Colonic mucosa (tissue), 4 donors: Measurements from ENCODE around the gene MDM4. TPM values are rescaled to one million over a fixed set of nuclear protein-coding genes. Genes with fewer than 3 reads are reported as not detected.

ENCODE experiments used
- DNase-seq: peaks from one replicate; pipeline ENCODE4 v3.0.0-alpha.2; 2020
- H3K27ac ChIP-seq: fragments of 200-600 bp; one replicate; pipeline ENCODE4 v1.8.0; 2021
- H3K27me3 ChIP-seq: fragments of 200-600 bp; one replicate; pipeline ENCODE4 v1.8.0; 2021
- H3K36me3 ChIP-seq: fragments of 200-600 bp; one replicate; pipeline ENCODE4 v1.8.0; 2021
- H3K4me1 ChIP-seq: fragments of 200-600 bp; one replicate; pipeline ENCODE4 v1.8.0; 2021; ENCODE audit warnings: mild to moderate bottlenecking
- H3K4me3 ChIP-seq: fragments of 200-600 bp; one replicate; pipeline ENCODE4 v1.8.0; 2021
- H3K9ac ChIP-seq, 2 donors: one replicate each; pipeline ENCODE4 v1.7.0; 2013; ENCODE audit warnings: control low read depth in 2 of 2, low read depth in 2 of 2, low read length in 2 of 2
- H3K9me3 ChIP-seq: fragments of 200-600 bp; one replicate; pipeline ENCODE4 v1.8.0; 2021
- intact Hi-C: fragments of 100-400 bp; cut with DNase I; formaldehyde crosslinking; loops from one replicate; pipeline ENCODE4 v1.14.1; 2022
- total RNA-seq, 2 donors: library from RNA; stranded (reverse); fragmentation: NEBNext Ultra II Directional in 1 of 2; extraction: Animal tissue kit (Norgen Biotek cat#: 25700) in 1 of 2; gene quantifications; one replicate each; pipeline ENCODE4 v1.2.1, GENCODE V29; 2021
- TF ChIP-seq, protein P1 (sequence below): fragments of 200-600 bp; IDR thresholded peaks from one replicate; pipeline ENCODE4 v1.8.0; 2022; ENCODE audit warnings: antibody characterized with exemption, mild to moderate bottlenecking
- donor health status: healthy.
- donor health status: DM: no; HTN: no; CAD: no.
- donor health status: DM: no; HTN: no; CAD: no.

MDM4 gene
- total RNA-seq, 2 donors from 2014 or later: 43.7 to 49.8 TPM

DNA sequence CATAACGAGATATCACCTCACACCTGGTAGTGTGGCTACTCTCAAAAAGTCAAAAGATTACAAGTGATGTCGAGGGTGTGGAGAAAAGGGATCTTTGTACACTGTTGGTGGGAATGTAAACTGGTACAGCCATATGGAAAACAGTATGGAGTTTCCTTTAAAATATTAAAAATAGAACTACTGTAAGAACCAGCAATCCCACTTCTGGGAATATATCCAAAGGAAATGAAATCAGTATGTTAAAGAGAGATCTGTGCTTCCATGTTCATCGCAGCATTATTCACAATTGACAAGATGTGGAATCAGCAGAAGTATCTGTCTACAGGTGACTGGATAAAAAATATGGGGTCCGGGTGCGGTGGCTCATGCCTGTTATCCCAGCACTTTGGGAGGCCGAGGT is 14.0 kb upstream of the MDM4 start:
- TF ChIP-seq, protein P1, sequence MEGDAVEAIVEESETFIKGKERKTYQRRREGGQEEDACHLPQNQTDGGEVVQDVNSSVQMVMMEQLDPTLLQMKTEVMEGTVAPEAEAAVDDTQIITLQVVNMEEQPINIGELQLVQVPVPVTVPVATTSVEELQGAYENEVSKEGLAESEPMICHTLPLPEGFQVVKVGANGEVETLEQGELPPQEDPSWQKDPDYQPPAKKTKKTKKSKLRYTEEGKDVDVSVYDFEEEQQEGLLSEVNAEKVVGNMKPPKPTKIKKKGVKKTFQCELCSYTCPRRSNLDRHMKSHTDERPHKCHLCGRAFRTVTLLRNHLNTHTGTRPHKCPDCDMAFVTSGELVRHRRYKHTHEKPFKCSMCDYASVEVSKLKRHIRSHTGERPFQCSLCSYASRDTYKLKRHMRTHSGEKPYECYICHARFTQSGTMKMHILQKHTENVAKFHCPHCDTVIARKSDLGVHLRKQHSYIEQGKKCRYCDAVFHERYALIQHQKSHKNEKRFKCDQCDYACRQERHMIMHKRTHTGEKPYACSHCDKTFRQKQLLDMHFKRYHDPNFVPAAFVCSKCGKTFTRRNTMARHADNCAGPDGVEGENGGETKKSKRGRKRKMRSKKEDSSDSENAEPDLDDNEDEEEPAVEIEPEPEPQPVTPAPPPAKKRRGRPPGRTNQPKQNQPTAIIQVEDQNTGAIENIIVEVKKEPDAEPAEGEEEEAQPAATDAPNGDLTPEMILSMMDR: no peak
- no peak overlapping the region for H3K27ac ChIP-seq
- H3K9ac ChIP-seq: no peak overlapping the region
- H3K4me1 ChIP-seq: no peaks in the 10 kb centered on the region
- no peak for DNase-seq
- H3K9me3 ChIP-seq: no peaks in the 10 kb centered on the region
- no peak overlapping the region for H3K4me3 ChIP-seq
- no peaks in the 10 kb centered on the region for H3K27me3 ChIP-seq
- intact Hi-C loops: loop anchor here (2.0 to 5.0 kb wide), 2 partner anchors 55 to 70 kb away; no protein-coding TSS in a partner anchor
- no peaks in the 10 kb centered on the region for H3K36me3 ChIP-seq

DNA sequence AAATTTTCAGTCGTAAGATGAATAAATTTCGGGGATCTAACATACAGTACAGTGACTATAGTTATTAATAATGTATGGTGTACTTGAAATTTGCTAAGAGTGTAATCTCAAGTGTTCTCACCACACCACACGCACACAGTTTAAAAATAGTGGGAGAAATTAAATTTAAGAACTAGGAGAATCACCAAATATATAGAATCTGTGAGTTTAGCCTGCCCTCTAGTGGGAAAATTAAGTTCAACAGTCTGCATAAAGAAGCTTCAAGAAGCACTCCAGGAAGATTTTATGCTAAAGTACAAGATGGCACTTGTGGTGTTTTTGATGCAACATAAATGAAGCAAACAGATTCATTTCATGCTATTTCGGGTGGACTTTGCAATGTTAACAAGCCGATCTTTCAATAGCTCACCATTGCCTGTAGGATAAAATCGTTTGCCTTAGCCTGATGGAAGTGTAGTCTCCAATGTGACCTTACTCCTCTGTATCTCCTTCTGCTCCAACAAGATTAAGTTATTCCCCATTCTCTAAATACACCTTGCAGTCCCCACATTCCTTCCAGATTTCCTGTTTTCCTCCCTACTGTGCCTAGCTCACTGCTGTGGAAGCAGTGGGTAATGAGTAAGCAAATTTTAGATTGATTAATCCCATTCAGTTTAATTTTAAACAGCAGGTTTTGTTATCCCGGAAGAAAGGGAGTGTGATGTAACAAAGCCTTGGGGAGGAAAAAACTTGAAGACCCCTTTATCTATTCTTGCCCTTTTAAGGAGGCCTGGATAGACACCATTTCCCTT is 12.9 kb upstream of the MDM4 start:
- peak; percentile 61 for DNase-seq
- Histone ChIP-seq H3K4me1 (no peaks in the 10 kb centered on the region), H3K27ac (no peak overlapping the region), H3K9me3 (no peaks in the 10 kb centered on the region), H3K36me3 (no peaks in the 10 kb centered on the region), H3K4me3 (no peak overlapping the region), H3K9ac (no peak overlapping the region), H3K27me3 (no peaks in the 10 kb centered on the region)
- intact Hi-C loops: loop anchor here (2.0 to 5.0 kb wide), 2 partner anchors 57 to 71 kb away; no protein-coding TSS in a partner anchor
- TF ChIP-seq, protein P1: peak; percentile 78

DNA sequence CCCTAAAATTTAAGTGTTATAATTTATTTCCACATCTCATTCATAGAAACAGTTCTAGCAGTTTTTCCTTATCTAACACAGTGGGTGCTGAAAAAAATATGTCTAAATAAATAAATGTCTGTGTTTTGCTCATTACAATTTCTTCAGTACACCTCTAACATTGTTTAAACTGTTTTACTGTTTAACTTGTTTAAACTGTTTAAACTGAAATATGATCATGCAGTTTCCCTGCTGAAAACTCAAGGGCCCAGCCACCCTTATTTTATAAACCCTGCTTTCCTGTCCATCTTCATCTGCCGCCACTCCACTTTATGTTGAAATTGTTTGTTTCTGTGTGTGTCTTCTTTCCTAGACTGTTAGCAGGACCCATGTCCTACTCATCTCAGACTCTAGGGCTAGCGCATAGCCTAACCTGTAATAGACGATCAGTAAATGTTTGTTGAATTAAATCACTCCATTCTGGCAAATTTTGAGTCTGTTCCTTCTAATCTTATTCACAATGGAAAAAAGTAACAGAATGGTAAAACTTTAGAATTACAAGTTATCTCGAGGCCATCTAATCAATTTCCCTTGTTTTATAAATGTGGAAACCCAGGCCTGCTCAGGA is 12.2 kb upstream of the MDM4 start:
- intact Hi-C loops: loop anchor here (2.0 to 5.0 kb wide), 2 partner anchors 57 to 72 kb away; no protein-coding TSS in a partner anchor
- H3K4me1 ChIP-seq: no peaks in the 10 kb centered on the region

DNA sequence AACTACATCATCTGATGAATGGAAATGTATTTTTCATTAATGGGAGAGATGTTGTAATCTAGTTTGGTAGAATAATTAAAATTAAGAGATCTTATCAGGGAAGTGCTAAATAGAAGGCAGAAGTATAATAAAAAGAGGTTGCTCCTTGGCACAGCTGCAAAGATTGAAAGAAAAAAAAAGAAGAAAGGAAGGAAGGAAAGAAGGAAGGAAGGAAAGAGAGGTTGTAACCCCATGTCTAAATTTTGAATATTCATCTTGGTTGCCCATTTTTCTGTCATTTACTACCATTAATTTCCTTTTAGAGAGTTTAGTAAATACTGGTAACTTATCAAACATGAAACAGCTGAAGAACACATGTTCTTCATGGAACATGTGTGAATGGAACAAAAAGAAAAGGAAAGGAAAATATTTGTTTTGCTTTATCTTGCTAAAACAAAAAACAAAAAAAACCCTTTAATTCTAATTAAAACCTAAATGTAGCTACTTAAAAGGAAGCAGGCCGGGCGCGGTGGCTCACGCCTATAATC is 10.5 kb upstream of the MDM4 start:
- TF ChIP-seq, protein P1: no peak
- Histone ChIP-seq H3K4me3 (peak overlapping the region; percentile 45), H3K36me3 (no peaks in the 10 kb centered on the region), H3K4me1 (no peaks in the 10 kb centered on the region), H3K9ac (peak overlapping the region; percentile 28 to 80), H3K27ac (peak overlapping the region; percentile 80), H3K27me3 (no peaks in the 10 kb centered on the region), H3K9me3 (no peaks in the 10 kb centered on the region)
- DNase-seq: no peak
- intact Hi-C loops: no loop called here

More for the DNA sequence above, 12.2 kb upstream of the MDM4 start:
- Histone ChIP-seq H3K9ac (no peak overlapping the region), H3K27me3 (no peaks in the 10 kb centered on the region), H3K36me3 (no peaks in the 10 kb centered on the region), H3K4me3 (no peak overlapping the region), H3K9me3 (no peaks in the 10 kb centered on the region), H3K27ac (no peak overlapping the region)
- TF ChIP-seq, protein P1: no peak
- no peak for DNase-seq

DNA sequence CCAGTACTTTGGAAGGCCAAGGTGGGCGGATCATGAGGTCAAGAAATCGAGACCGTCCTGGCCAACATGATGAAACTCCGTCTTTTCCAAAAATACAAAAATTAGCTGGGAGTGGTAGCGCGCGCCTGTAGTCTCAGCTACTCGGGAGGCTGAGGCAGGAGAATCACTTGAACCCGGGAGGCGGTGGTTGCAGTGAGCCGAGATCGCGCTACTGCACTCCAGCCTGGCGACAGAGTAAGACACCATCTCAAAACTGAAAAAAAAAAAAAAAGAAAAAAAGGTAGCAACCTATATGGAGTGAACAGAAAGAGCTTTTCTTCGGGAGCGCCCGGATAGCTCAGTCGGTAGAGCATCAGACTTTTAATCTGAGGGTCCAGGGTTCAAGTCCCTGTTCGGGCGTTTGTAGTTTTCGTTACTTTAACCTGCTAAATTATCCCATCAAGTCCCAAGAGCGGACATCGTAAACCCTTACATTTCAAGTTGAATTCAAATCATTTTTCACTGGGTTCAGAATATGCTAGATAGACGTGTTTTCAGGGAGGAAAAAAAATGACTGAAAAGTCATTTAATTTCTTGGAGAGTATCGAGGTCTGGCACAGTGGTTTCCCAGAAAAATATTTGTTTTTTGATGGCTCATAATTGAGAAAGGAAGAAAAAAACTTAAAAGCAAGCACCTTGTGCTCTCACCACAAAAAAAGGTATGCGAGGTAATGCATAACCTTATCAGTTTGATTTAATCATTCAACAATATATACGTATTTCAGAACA is 9.8 kb upstream of the MDM4 start:
- H3K4me1 ChIP-seq: no peaks in the 10 kb centered on the region
- TF ChIP-seq, protein P1: no peak
- intact Hi-C loops: no loop called here
- H3K9me3 ChIP-seq: no peaks in the 10 kb centered on the region
- peak; percentile 81 for DNase-seq
- H3K4me3 ChIP-seq: peak overlapping the region; percentile 45
- H3K36me3 ChIP-seq: no peaks in the 10 kb centered on the region
- peak overlapping the region; percentile 80 for H3K27ac ChIP-seq
- H3K27me3 ChIP-seq: no peaks in the 10 kb centered on the region
- H3K9ac ChIP-seq: peak overlapping the region; percentile 28 to 80
